Skin of body (tissue), 1 donor: ENCODE measurements around the gene FAM9C. TPM values are rescaled to one million over a fixed set of nuclear protein-coding genes. Genes with fewer than 3 reads are reported as not detected.

Experiments used
- total RNA-seq: library from RNA; depleted of rRNA; stranded (reverse); fragments of >200 nt; gene quantifications from one replicate; pipeline ENCODE4 v1.2.3, GENCODE V29; 2014

Gene FAM9C
- total RNA-seq, 1 donor from 2014 or later: not detected

Other genes with a start within 250 kb of the FAM9C start
- 2.6 TPM for gene TLR7, start 177.5 kb downstream of the FAM9C start, total RNA-seq
- 2.1 TPM for gene TLR8, start 138.0 kb downstream of the FAM9C start, total RNA-seq
- 2,256 TPM for gene TMSB4X, start 69.5 kb downstream of the FAM9C start, total RNA-seq